Measurements from ENCODE around the gene MRPL44.
"Not testable (repeated sequence)": the region's sequence is repeated elsewhere in the genome, so short reads cannot be mapped to it uniquely, and the experiment has no call there.

Gene MRPL44

GRCh38 chr2:223993634-223994232 is 36.5 kb downstream of the MRPL44 start:
- peak; percentile 74 for DNase-seq
- Mint-ChIP-seq H3K27ac (no peak overlapping the region), H3K9me3 (no peaks in the 10 kb centered on the region), H3K36me3 (no peaks in the 10 kb centered on the region), H3K4me3 (no peak overlapping the region), H3K4me1 (no peaks in the 10 kb centered on the region), H3K27me3 (no peaks in the 10 kb centered on the region)
- CTCF ChIA-PET: interaction anchor here (0.6 to 6.9 kb wide), 46 partner anchors 9 to 1022 kb away, joined by 3 to 189 read pairs (median 4); partner anchors contain the start of gene SERPINE2

GRCh38 chr2:223994562-223995162 is 37.4 kb downstream of the MRPL44 start:
- no peak overlapping the region for H3K27ac Mint-ChIP-seq
- H3K9me3 Mint-ChIP-seq: no peaks in the 10 kb centered on the region
- CTCF ChIA-PET: interaction anchor here (0.7 to 6.9 kb wide), 16 partner anchors 10 to 290 kb away, joined by 3 to 189 read pairs (median 9); no protein-coding TSS in a partner anchor
- no peaks in the 10 kb centered on the region for H3K27me3 Mint-ChIP-seq
- H3K4me1 Mint-ChIP-seq: no peaks in the 10 kb centered on the region
- no peak for DNase-seq
- H3K4me3 Mint-ChIP-seq: no peak overlapping the region
- no peaks in the 10 kb centered on the region for H3K36me3 Mint-ChIP-seq

- DNase-seq: no peak
- Mint-ChIP-seq H3K36me3 (no peaks in the 10 kb centered on the region), H3K9me3 (no peaks in the 10 kb centered on the region), H3K4me1 (no peaks in the 10 kb centered on the region), H3K27me3 (no peaks in the 10 kb centered on the region), H3K4me3 (no peak overlapping the region), H3K27ac (peak overlapping the region; percentile 29)
- CTCF ChIA-PET: interaction anchor here (1.2 to 6.9 kb wide), 7 partner anchors 10 to 290 kb away, joined by 3 to 189 read pairs (median 39); no protein-coding TSS in a partner anchor
These were observed 38.3 kb downstream of the MRPL44 start for GRCh38 chr2:223995569-223995968.

- Mint-ChIP-seq H3K4me3 (no peak overlapping the region), H3K36me3 (no peaks in the 10 kb centered on the region), H3K9me3 (no peaks in the 10 kb centered on the region), H3K27ac (no peak overlapping the region), H3K27me3 (no peaks in the 10 kb centered on the region), H3K4me1 (no peaks in the 10 kb centered on the region)
- CTCF ChIA-PET: interaction anchor here (6.9 kb wide), 1 partner anchor 289 kb away, joined by 189 read pairs; no protein-coding TSS in a partner anchor
- no peak for DNase-seq
These were observed 39.1 kb downstream of the MRPL44 start for GRCh38 chr2:223996391-223996790.

- H3K9me3 Mint-ChIP-seq: no peaks in the 10 kb centered on the region
- no peak for DNase-seq
- CTCF ChIA-PET: no interaction called here
These were observed 40.7 kb downstream of the MRPL44 start for GRCh38 chr2:223997938-223998337.

GRCh38 chr2:223998948-223999347 is 41.7 kb downstream of the MRPL44 start:
- CTCF ChIA-PET: interaction anchor here (0.9 kb wide), 1 partner anchor 286 kb away, joined by 3 read pairs; no protein-coding TSS in a partner anchor
- no peaks in the 10 kb centered on the region for H3K9me3 Mint-ChIP-seq
- no peaks in the 10 kb centered on the region for H3K27me3 Mint-ChIP-seq
- no peaks in the 10 kb centered on the region for H3K36me3 Mint-ChIP-seq
- DNase-seq: no peak
- no peaks in the 10 kb centered on the region for H3K4me1 Mint-ChIP-seq
- H3K27ac Mint-ChIP-seq: no peak overlapping the region
- H3K4me3 Mint-ChIP-seq: no peak overlapping the region

More at GRCh38 chr2:223997938-223998337, 40.7 kb downstream of the MRPL44 start:
- no peak overlapping the region for H3K27ac Mint-ChIP-seq
- H3K36me3 Mint-ChIP-seq: no peaks in the 10 kb centered on the region
- no peaks in the 10 kb centered on the region for H3K27me3 Mint-ChIP-seq
- no peaks in the 10 kb centered on the region for H3K4me1 Mint-ChIP-seq
- H3K4me3 Mint-ChIP-seq: no peak overlapping the region

DNA sequence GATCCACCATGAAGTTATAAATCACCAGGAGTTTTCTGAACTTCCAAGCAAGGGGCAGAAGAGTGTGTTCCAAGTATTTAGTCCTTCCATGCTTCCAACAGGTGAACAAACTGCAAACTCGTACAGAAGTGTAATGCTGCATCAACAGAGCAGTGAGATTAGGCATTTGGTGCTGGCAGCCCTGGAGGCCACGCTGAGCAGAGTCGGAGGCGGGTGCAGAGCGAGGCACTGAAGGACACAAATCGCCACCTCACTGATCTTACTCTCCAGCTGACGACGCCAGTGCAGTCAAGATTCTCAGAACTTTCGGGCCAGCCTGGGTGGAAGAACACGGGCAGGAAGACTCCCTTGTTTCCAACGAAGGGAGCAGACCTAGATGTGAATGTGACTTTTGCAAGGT is 42.6 kb downstream of the MRPL44 start:
- no peaks in the 10 kb centered on the region for H3K27me3 Mint-ChIP-seq
- H3K36me3 Mint-ChIP-seq: no peaks in the 10 kb centered on the region
- H3K4me3 Mint-ChIP-seq: no peak overlapping the region
- no peak overlapping the region for H3K27ac Mint-ChIP-seq
- H3K9me3 Mint-ChIP-seq: no peaks in the 10 kb centered on the region
- CTCF ChIA-PET: no interaction called here
- no peaks in the 10 kb centered on the region for H3K4me1 Mint-ChIP-seq
- DNase-seq: no peak

GRCh38 chr2:224000662-224001061 is 43.4 kb downstream of the MRPL44 start:
- H3K27ac Mint-ChIP-seq, H3K4me3 Mint-ChIP-seq, H3K27me3 Mint-ChIP-seq, DNase-seq, CTCF ChIA-PET, H3K9me3 Mint-ChIP-seq, H3K36me3 Mint-ChIP-seq, H3K4me1 Mint-ChIP-seq: not testable (repeated sequence)

DNA sequence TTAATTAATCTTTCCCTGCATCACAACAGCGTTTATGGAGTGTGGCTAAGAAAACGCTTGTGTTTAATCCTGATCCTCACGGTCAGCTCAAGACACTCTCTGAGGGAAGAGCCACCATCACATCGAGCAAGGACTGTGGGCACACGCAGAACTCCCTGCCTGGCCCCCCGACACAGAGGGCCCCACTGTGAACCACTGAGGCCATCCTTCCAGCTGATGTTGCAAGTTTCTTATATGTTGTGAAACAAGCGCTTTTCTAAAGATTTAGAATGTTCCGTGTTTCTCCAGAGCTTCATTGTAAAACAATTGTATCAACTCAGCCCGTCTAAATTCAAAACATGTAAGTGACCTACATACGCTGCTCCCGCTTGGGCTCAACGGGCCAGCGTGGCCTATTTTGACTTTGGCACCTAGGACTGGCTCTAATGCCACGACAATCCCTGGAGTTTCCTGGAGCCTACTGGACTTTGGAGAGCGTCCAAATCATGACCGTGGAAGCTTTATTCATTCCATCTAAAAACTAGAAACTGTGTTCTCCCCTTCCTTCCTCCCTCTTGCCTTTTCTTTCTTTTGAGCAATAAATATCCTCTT is 46.9 kb downstream of the MRPL44 start:
- CTCF ChIA-PET: interaction anchor here (5.6 kb wide), 1 partner anchor 10 kb away, joined by 39 read pairs; no protein-coding TSS in a partner anchor
- DNase-seq: no peak
- no peak overlapping the region for H3K27ac Mint-ChIP-seq
- H3K4me1 Mint-ChIP-seq: no peaks in the 10 kb centered on the region
- H3K27me3 Mint-ChIP-seq: no peaks in the 10 kb centered on the region
- H3K4me3 Mint-ChIP-seq: no peak overlapping the region
- H3K9me3 Mint-ChIP-seq: no peaks in the 10 kb centered on the region
- H3K36me3 Mint-ChIP-seq: peaks cover 2% of the 10 kb centered on the region

GRCh38 chr2:224008702-224009261 is 51.5 kb downstream of the MRPL44 start:
- Mint-ChIP-seq H3K36me3 (peaks cover 2% of the 10 kb centered on the region), H3K4me3 (no peak overlapping the region)
- CTCF ChIA-PET: interaction anchor here (1.1 to 2.0 kb wide), 2 partner anchors 15 to 38 kb away, joined by 4 to 5 read pairs; no protein-coding TSS in a partner anchor

GRCh38 chr2:224009605-224010315 is 52.5 kb downstream of the MRPL44 start:
- Mint-ChIP-seq H3K27me3 (no peaks in the 10 kb centered on the region), H3K4me1 (peaks cover 14% of the 10 kb centered on the region), H3K9me3 (no peaks in the 10 kb centered on the region), H3K27ac (no peak overlapping the region), H3K36me3 (peaks cover 2% of the 10 kb centered on the region), H3K4me3 (no peak overlapping the region)
- CTCF ChIA-PET: interaction anchor here (2.0 kb wide), 1 partner anchor 16 kb away, joined by 5 read pairs; no protein-coding TSS in a partner anchor
- DNase-seq: no peak

More at GRCh38 chr2:224008702-224009261, 51.5 kb downstream of the MRPL44 start:
- Mint-ChIP-seq H3K27ac (no peak overlapping the region), H3K27me3 (no peaks in the 10 kb centered on the region), H3K9me3 (no peaks in the 10 kb centered on the region), H3K4me1 (peaks cover 14% of the 10 kb centered on the region)
- DNase-seq: no peak

DNA sequence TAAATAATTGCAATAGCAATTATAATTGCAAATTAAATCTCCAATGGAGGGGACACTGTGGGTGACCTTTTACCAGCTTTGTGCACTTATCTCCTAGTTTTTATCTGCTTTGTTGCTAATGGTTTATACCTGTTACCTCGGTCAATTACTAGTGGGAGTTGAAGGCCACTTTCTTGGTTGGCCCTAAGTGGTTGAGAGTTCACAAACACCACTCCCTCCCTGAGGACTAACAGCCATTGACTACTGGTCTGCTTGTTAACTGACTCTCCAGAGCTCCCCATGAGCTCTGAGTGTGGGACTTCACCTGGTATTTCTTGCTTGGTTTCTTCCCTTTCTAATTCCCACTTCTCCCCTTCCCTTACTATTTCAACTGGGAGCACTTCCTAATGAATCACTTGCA is 54.6 kb downstream of the MRPL44 start:
- H3K36me3 Mint-ChIP-seq: no peaks in the 10 kb centered on the region
- H3K4me3 Mint-ChIP-seq: no peak overlapping the region
- no peak overlapping the region for H3K27ac Mint-ChIP-seq
- no peak for DNase-seq
- no peaks in the 10 kb centered on the region for H3K9me3 Mint-ChIP-seq
- CTCF ChIA-PET: interaction anchor here (2.1 kb wide), 1 partner anchor 51 kb away, joined by 8 read pairs; no protein-coding TSS in a partner anchor
- no peaks in the 10 kb centered on the region for H3K27me3 Mint-ChIP-seq
- peaks cover 29% of the 10 kb centered on the region for H3K4me1 Mint-ChIP-seq

- DNase-seq: no peak
- CTCF ChIA-PET: interaction anchor here (1.0 to 1.5 kb wide), 2 partner anchors 21 to 270 kb away, joined by 3 to 4 read pairs; no protein-coding TSS in a partner anchor
- Mint-ChIP-seq H3K27me3 (no peaks in the 10 kb centered on the region), H3K9me3 (no peaks in the 10 kb centered on the region), H3K4me1 (peaks cover 33% of the 10 kb centered on the region), H3K27ac (no peak overlapping the region), H3K36me3 (no peaks in the 10 kb centered on the region), H3K4me3 (no peak overlapping the region)
These were observed 57.1 kb downstream of the MRPL44 start for GRCh38 chr2:224014336-224014735.

GRCh38 chr2:224016963-224017362 is 59.7 kb downstream of the MRPL44 start:
- CTCF ChIA-PET: interaction anchor here (0.6 to 1.0 kb wide), 3 partner anchors 12 to 576 kb away, joined by 3 to 4 read pairs (median 3); no protein-coding TSS in a partner anchor
- Mint-ChIP-seq H3K4me1 (peaks cover 21% of the 10 kb centered on the region), H3K27me3 (no peaks in the 10 kb centered on the region), H3K27ac (no peak overlapping the region), H3K4me3 (no peak overlapping the region), H3K36me3 (peaks cover 3% of the 10 kb centered on the region), H3K9me3 (peaks cover 2% of the 10 kb centered on the region)
- DNase-seq: no peak
